Skeletal muscle satellite cell (primary cell): ENCODE measurements around the gene SUFU.
"Not testable (repeated sequence)": the region's sequence is repeated elsewhere in the genome, so short reads cannot be mapped to it uniquely, and the experiment has no call there.

Source experiments
- H3K27me3 ChIP-seq: 2 replicates; pipeline ENCODE4 v1.7.0; 2013; ENCODE audit warnings: low read length; ENCODE audit not compliant: control insufficient read depth, insufficient read depth
- H3K36me3 ChIP-seq: 2 replicates; pipeline ENCODE4 v1.7.0; 2013; ENCODE audit warnings: mild to moderate bottlenecking, control low read depth, low read length; ENCODE audit not compliant: insufficient read depth
- H3K4me1 ChIP-seq: 2 replicates; pipeline ENCODE4 v1.7.0; 2013; ENCODE audit warnings: low read length; ENCODE audit not compliant: control insufficient read depth, insufficient read depth
- H3K4me2 ChIP-seq: 2 replicates; pipeline ENCODE4 v1.7.0; 2013; ENCODE audit warnings: mild to moderate bottlenecking, low read length
- H3K4me3 ChIP-seq: 2 replicates; pipeline ENCODE4 v1.7.0; 2013; ENCODE audit warnings: low read length
- H3K9ac ChIP-seq: 2 replicates; pipeline ENCODE4 v1.7.0; 2013; ENCODE audit warnings: mild to moderate bottlenecking, low read depth, low read length, moderate library complexity
- H3K9me3 ChIP-seq: replicated peaks from 2 replicates; pipeline ENCODE4 v1.7.0; 2013; ENCODE audit warnings: mild to moderate bottlenecking, control low read depth, low read length

The SUFU gene

GRCh38 chr10:102485093-102485784, 18.5 kb upstream of the SUFU start:
- Histone ChIP-seq H3K4me2 (no peak overlapping the region), H3K9ac (no peak overlapping the region), H3K36me3 (peaks cover 75% of the 10 kb centered on the region), H3K4me1 (no peaks in the 10 kb centered on the region), H3K27me3 (no peaks in the 10 kb centered on the region), H3K9me3 (no peaks in the 10 kb centered on the region), H3K4me3 (no peak overlapping the region)

GRCh38 chr10:102491136-102491535, 12.6 kb upstream of the SUFU start:
- H3K36me3 ChIP-seq = peaks cover 33% of the 10 kb centered on the region

GRCh38 chr10:102492344-102492939, 11.3 kb upstream of the SUFU start:
- Histone ChIP-seq H3K36me3 (peaks cover 28% of the 10 kb centered on the region), H3K27me3 (no peaks in the 10 kb centered on the region), H3K4me2 (no peak overlapping the region), H3K4me1 (peaks cover 7% of the 10 kb centered on the region), H3K9me3 (no peaks in the 10 kb centered on the region), H3K4me3 (no peak overlapping the region), H3K9ac (no peak overlapping the region)

More at GRCh38 chr10:102491136-102491535, 12.6 kb upstream of the SUFU start:
- no peaks in the 10 kb centered on the region for H3K9me3 ChIP-seq
- peaks cover 7% of the 10 kb centered on the region for H3K4me1 ChIP-seq
- no peak overlapping the region for H3K9ac ChIP-seq
- H3K4me2 ChIP-seq = no peak overlapping the region
- H3K27me3 ChIP-seq = no peaks in the 10 kb centered on the region
- no peak overlapping the region for H3K4me3 ChIP-seq

- no peaks in the 10 kb centered on the region for H3K9me3 ChIP-seq
- H3K9ac ChIP-seq = no peak overlapping the region
- no peaks in the 10 kb centered on the region for H3K27me3 ChIP-seq
- no peak overlapping the region for H3K4me2 ChIP-seq
- H3K4me3 ChIP-seq = no peak overlapping the region
- peaks cover 7% of the 10 kb centered on the region for H3K4me1 ChIP-seq
- H3K36me3 ChIP-seq = peaks cover 26% of the 10 kb centered on the region
Measured at GRCh38 chr10:102492983-102493382, 10.8 kb upstream of the SUFU start.

- Histone ChIP-seq H3K9ac (no peak overlapping the region), H3K36me3 (peaks cover 18% of the 10 kb centered on the region), H3K9me3 (no peaks in the 10 kb centered on the region)
Measured at GRCh38 chr10:102493771-102494170, 10.0 kb upstream of the SUFU start.

GRCh38 chr10:102497545-102497944, 6.2 kb upstream of the SUFU start:
- Histone ChIP-seq H3K4me3 (no peak overlapping the region), H3K36me3 (peaks cover 3% of the 10 kb centered on the region), H3K4me1 (peaks cover 12% of the 10 kb centered on the region), H3K9ac (no peak overlapping the region), H3K27me3 (no peaks in the 10 kb centered on the region), H3K9me3 (no peaks in the 10 kb centered on the region), H3K4me2 (no peak overlapping the region)

More at GRCh38 chr10:102493771-102494170, 10.0 kb upstream of the SUFU start:
- H3K4me2 ChIP-seq = no peak overlapping the region
- H3K27me3 ChIP-seq = no peaks in the 10 kb centered on the region
- H3K4me1 ChIP-seq = peaks cover 7% of the 10 kb centered on the region
- no peak overlapping the region for H3K4me3 ChIP-seq

- H3K36me3 ChIP-seq = peaks cover 2% of the 10 kb centered on the region
Measured at GRCh38 chr10:102499356-102499755, 4.4 kb upstream of the SUFU start.

GRCh38 chr10:102500686-102501085, 3.1 kb upstream of the SUFU start:
- H3K4me3 ChIP-seq = peak overlapping the region; percentile 75
- not testable (repeated sequence) for H3K9me3 ChIP-seq, H3K36me3 ChIP-seq, H3K27me3 ChIP-seq
- peaks cover 18% of the 10 kb centered on the region for H3K4me1 ChIP-seq
- H3K9ac ChIP-seq = peak overlapping the region; percentile 94
- H3K4me2 ChIP-seq = peak overlapping the region; percentile 76

More at GRCh38 chr10:102499356-102499755, 4.4 kb upstream of the SUFU start:
- Histone ChIP-seq H3K9ac (no peak overlapping the region), H3K27me3 (no peaks in the 10 kb centered on the region), H3K9me3 (no peaks in the 10 kb centered on the region), H3K4me3 (no peak overlapping the region), H3K4me1 (peaks cover 9% of the 10 kb centered on the region), H3K4me2 (no peak overlapping the region)

- H3K4me1 ChIP-seq = peaks cover 18% of the 10 kb centered on the region
- peak overlapping the region; percentile 76 for H3K4me2 ChIP-seq
- H3K27me3 ChIP-seq = no peaks in the 10 kb centered on the region
- H3K9ac ChIP-seq = peak overlapping the region; percentile 94
- H3K9me3 ChIP-seq = no peaks in the 10 kb centered on the region
- H3K4me3 ChIP-seq = peak overlapping the region; percentile 75
- H3K36me3 ChIP-seq = peaks cover 2% of the 10 kb centered on the region
Measured at GRCh38 chr10:102501201-102502028, 2.4 kb upstream of the SUFU start.

GRCh38 chr10:102502029-102502336, 1.8 kb upstream of the SUFU start:
- no peaks in the 10 kb centered on the region for H3K27me3 ChIP-seq
- H3K4me3 ChIP-seq = peak overlapping the region; percentile 89
- H3K4me2 ChIP-seq = peak overlapping the region; percentile 76
- peaks cover 18% of the 10 kb centered on the region for H3K4me1 ChIP-seq
- H3K9ac ChIP-seq = peak overlapping the region; percentile 94
- H3K36me3 ChIP-seq = peaks cover 2% of the 10 kb centered on the region
- no peaks in the 10 kb centered on the region for H3K9me3 ChIP-seq

- Histone ChIP-seq H3K27me3 (no peaks in the 10 kb centered on the region), H3K4me3 (peak within 1 kb of the TSS; percentile 89), H3K9me3 (no peaks in the 10 kb centered on the region), H3K4me2 (peak within 1 kb of the TSS; percentile 80), H3K4me1 (peaks cover 18% of the 10 kb centered on the region), H3K36me3 (peaks cover 2% of the 10 kb centered on the region), H3K9ac (peak within 1 kb of the TSS; percentile 94)
Measured at GRCh38 chr10:102502337-102503151, 1.2 kb upstream of the SUFU start, which contains the start of gene ACTR1A. Gene ACTR1A (minus strand): TSS chr10:102502712. CDS start chr10:102502647, 65 bp downstream.
